H1 (cell line): ENCODE results near the gene ZBTB4. TPM values are rescaled to one million over a fixed set of nuclear protein-coding genes. Genes with fewer than 3 reads are reported as not detected.

ENCODE experiments used
- CTCF ChIA-PET: fragments of 300-600 bp; sonication (Branson Sonifier 250); formaldehyde crosslinking; loops from one replicate; lab custom pipeline; 2021; ENCODE audit not compliant: partially characterized antibody; lab: Charles Lee
- POLR2A ChIA-PET: fragments of 300-600 bp; sonication (Branson Sonifier 250); formaldehyde crosslinking; loops from one replicate; lab custom pipeline; 2021; ENCODE audit warnings: inconsistent platforms; ENCODE audit not compliant: partially characterized antibody; lab: Charles Lee
- DNase-seq, 2 experiments: peaks; one replicate each; pipeline versions ENCODE4 v3.0.0 to v3.0.0-alpha.2; 2010 to 2022; ENCODE audit warnings: low spot score in 2 of 2, low read depth in 1 of 2, mixed read lengths in 1 of 2
- FAIRE-seq: peaks from 2 replicates; lab custom pipeline; 2011; peaks lifted over from hg19 to GRCh38; lab: Jason Lieb, UNC
- H2AFZ ChIP-seq: 2 replicates; pipeline ENCODE4 v1.8.1; 2012; ENCODE audit warnings: low read length, inconsistent platforms
- H2AK5ac ChIP-seq: 2 replicates; pipeline ENCODE4 v1.6.1; 2013; ENCODE audit warnings: low read depth, low read length
- H2BK120ac ChIP-seq: replicated peaks from 2 replicates; pipeline ENCODE3; 2013; ENCODE audit warnings: low read depth, low read length, inconsistent platforms
- H2BK12ac ChIP-seq: 2 replicates; pipeline ENCODE4 v1.6.1; 2013; ENCODE audit warnings: low read depth, low read length
- H2BK15ac ChIP-seq: 2 replicates; pipeline ENCODE4 v1.6.1; 2013; ENCODE audit warnings: low read length
- H2BK20ac ChIP-seq: 2 replicates; pipeline ENCODE4 v1.6.1; 2013; ENCODE audit warnings: low read length
- H2BK5ac ChIP-seq: 2 replicates; pipeline ENCODE4 v1.6.1; 2013; ENCODE audit warnings: low read depth, low read length
- H3K14ac ChIP-seq: 2 replicates; pipeline ENCODE4 v1.6.1; 2013; ENCODE audit warnings: inconsistent platforms; ENCODE audit not compliant: insufficient read length
- H3K18ac ChIP-seq: 2 replicates; pipeline ENCODE4 v1.6.1; 2013; ENCODE audit warnings: low read length; ENCODE audit errors: extremely low read depth
- H3K23ac ChIP-seq: 2 replicates; pipeline ENCODE4 v1.6.1; 2013; ENCODE audit warnings: inconsistent platforms; ENCODE audit not compliant: insufficient read length
- H3K23me2 ChIP-seq: 2 replicates; pipeline ENCODE4 v1.6.1; 2013; ENCODE audit warnings: low read depth, low read length
- H3K27ac ChIP-seq: 2 replicates; pipeline ENCODE4 v1.6.1; 2011; ENCODE audit warnings: low read depth, low read length, inconsistent platforms
- H3K27me3 ChIP-seq, 4 experiments: replicated peaks in 1 of 4; 1 replicate in 1 of 4; 2 replicates in 3 of 4; pipeline versions ENCODE4 v1.6.1 to v1.8.1; 2011 to 2013; ENCODE audit warnings: low read length in 3 of 4, mild to moderate bottlenecking in 3 of 4, inconsistent platforms in 2 of 4, mixed read lengths in 2 of 4, moderate library complexity in 1 of 4; ENCODE audit not compliant: control insufficient read depth in 3 of 4, insufficient read depth in 3 of 4; ENCODE audit errors: extremely low read depth in 1 of 4
- H3K36me3 ChIP-seq, 4 experiments: 2 replicates each; pipeline versions ENCODE4 v1.6.1 to v1.8.1; 2011 to 2013; ENCODE audit warnings: mild to moderate bottlenecking in 4 of 4, low read length in 3 of 4, moderate library complexity in 2 of 4, control low read depth in 1 of 4, inconsistent platforms in 1 of 4; ENCODE audit not compliant: insufficient read depth in 4 of 4, control insufficient read depth in 2 of 4
- H3K4ac ChIP-seq: replicated peaks from 2 replicates; pipeline ENCODE3; 2013; ENCODE audit warnings: low read length, low read depth, mixed read lengths, inconsistent platforms; ENCODE audit not compliant: insufficient read length
- H3K4me1 ChIP-seq, 4 experiments: replicated peaks in 1 of 4; 1 replicate in 1 of 4; 2 replicates in 3 of 4; pipeline versions ENCODE4 v1.6.1 to v1.8.1; 2011 to 2013; ENCODE audit warnings: low read length in 3 of 4, inconsistent platforms in 2 of 4, mixed read lengths in 1 of 4; ENCODE audit not compliant: insufficient read depth in 4 of 4, control insufficient read depth in 3 of 4
- H3K4me2 ChIP-seq, 2 experiments: 2 replicates each; pipeline versions ENCODE4 v1.6.1 to v1.8.1; 2011 to 2013; ENCODE audit warnings: low read depth in 2 of 2, low read length in 2 of 2, control low read depth in 1 of 2, inconsistent platforms in 1 of 2, mild to moderate bottlenecking in 1 of 2; ENCODE audit not compliant: insufficient read depth in 1 of 2
- H3K4me3 ChIP-seq, 4 experiments: fragments of 200-600, 300-600 bp in 1 of 4; sonication (generic), shearing (Covaris generic), sonication (Bioruptor Twin) in 1 of 4; 2 replicates each; pipeline versions ENCODE4 v1.5.1 to v1.8.1; 2011 to 2016; ENCODE audit warnings: low read length in 4 of 4, low read depth in 3 of 4, control low read depth in 2 of 4, inconsistent platforms in 2 of 4, mild to moderate bottlenecking in 2 of 4, mixed read lengths in 1 of 4, moderate library complexity in 1 of 4; ENCODE audit not compliant: insufficient read depth in 2 of 4; ENCODE audit errors: extremely low read depth in 1 of 4
- H3K56ac ChIP-seq: replicated peaks from 2 replicates; pipeline ENCODE3; 2013; ENCODE audit warnings: low read depth, mild to moderate bottlenecking, mixed read lengths, low read length, inconsistent platforms; ENCODE audit not compliant: insufficient read length
- H3K79me1 ChIP-seq: 2 replicates; pipeline ENCODE4 v1.6.1; 2013; ENCODE audit warnings: low read depth, low read length, control low read depth
- H3K79me2 ChIP-seq, 2 experiments: 2 replicates each; pipeline versions ENCODE4 v1.6.1 to v1.8.1; 2012 to 2013; ENCODE audit warnings: low read length in 2 of 2, mild to moderate bottlenecking in 2 of 2, inconsistent platforms in 1 of 2; ENCODE audit not compliant: insufficient read depth in 2 of 2, control insufficient read depth in 1 of 2
- H3K9ac ChIP-seq, 4 experiments: replicated peaks in 1 of 4; 1 replicate in 1 of 4; 2 replicates in 3 of 4; pipeline versions ENCODE4 v1.6.1 to v1.8.1; 2011 to 2013; ENCODE audit warnings: low read depth in 3 of 4, low read length in 3 of 4, control low read depth in 2 of 4, mild to moderate bottlenecking in 2 of 4, moderate library complexity in 2 of 4, inconsistent platforms in 1 of 4; ENCODE audit errors: extremely low read depth in 1 of 4
- H3K9me3 ChIP-seq, 2 experiments: 2 replicates each; pipeline versions ENCODE4 v1.6.1 to v1.8.1; 2012 to 2013; ENCODE audit warnings: mild to moderate bottlenecking in 2 of 2, moderate library complexity in 2 of 2, control low read depth in 1 of 2, inconsistent platforms in 1 of 2, low read depth in 1 of 2, low read length in 1 of 2, mixed read lengths in 1 of 2; ENCODE audit not compliant: insufficient read depth in 2 of 2
- H4K20me1 ChIP-seq, 2 experiments: replicated peaks in 1 of 2; 2 replicates each; pipeline versions ENCODE3 to v1.8.1; 2011 to 2013; ENCODE audit warnings: inconsistent platforms in 2 of 2, low read length in 2 of 2, mild to moderate bottlenecking in 1 of 2; ENCODE audit not compliant: insufficient read depth in 2 of 2, control insufficient read depth in 1 of 2
- H4K5ac ChIP-seq: 2 replicates; pipeline ENCODE4 v1.6.1; 2013; ENCODE audit warnings: low read length, low read depth, mixed read lengths, inconsistent platforms; ENCODE audit not compliant: insufficient read length
- H4K8ac ChIP-seq: 2 replicates; pipeline ENCODE4 v1.8.0; 2013; ENCODE audit warnings: mild to moderate bottlenecking, moderate library complexity, low read length, inconsistent platforms; ENCODE audit not compliant: insufficient read depth; ENCODE audit errors: extremely low read depth
- H4K91ac ChIP-seq: replicated peaks from 2 replicates; pipeline ENCODE3; 2013; ENCODE audit warnings: low read length, mixed read lengths, inconsistent platforms; ENCODE audit not compliant: insufficient read length
- ASH2L ChIP-seq: fragments of 200-600, 300-600 bp; sonication (generic); IDR thresholded peaks from one replicate; pipeline ENCODE4 v1.7.1; 2017; ENCODE audit warnings: low read length
- CTBP2 ChIP-seq: IDR thresholded peaks from 2 replicates; pipeline ENCODE4 v1.7.0; 2011; ENCODE audit warnings: borderline replicate concordance, mild to moderate bottlenecking, moderate library complexity, mixed read lengths, low read length; ENCODE audit not compliant: insufficient read depth, insufficient read length
- SIN3A ChIP-seq, 2 experiments: IDR thresholded peaks in 1 of 2; conservative IDR thresholded peaks in 1 of 2; 2 replicates each; pipeline ENCODE4 v1.6.1; 2011 to 2012; ENCODE audit warnings: low read length in 2 of 2, improper control_type of control experiment in 1 of 2, low read depth in 1 of 2, mild to moderate bottlenecking in 1 of 2
- WGBS, 2 experiments: shearing (Covaris generic) in 1 of 2; methylation state at CpG; one replicate each; pipeline versions ENCODE4 v1.1.6 to v1.1.7; 2013 to 2015; ENCODE audit warnings: low lambda C conversion rate in 2 of 2, mixed read lengths in 2 of 2, inconsistent platforms in 1 of 2, low coverage in 1 of 2, missing lambda C conversion rate in 1 of 2; ENCODE audit not compliant: insufficient replicate concordance in 2 of 2, insufficient coverage in 1 of 2, insufficient read length in 1 of 2; ENCODE audit errors: extremely low coverage in 1 of 2, missing lambda C conversion rate in 1 of 2; 5-methylcytosine and 5-hydroxymethylcytosine counted together
- polyA plus RNA-seq, 7 experiments: library from polyadenylated mRNA; depleted of rRNA in 3 of 7; stranded (reverse) in 5 of 7; unstranded in 2 of 7; fragments of >200 nt in 5 of 7; fragments of 200-250 nt in 2 of 7; gene quantifications; 1 replicate in 5 of 7; 2 replicates in 1 of 7; 4 replicates in 1 of 7; pipeline versions ENCODE4 v1.2.1 to v1.2.3, GENCODE V29; 2011 to 2013; ENCODE audit warnings: missing spikeins in 2 of 7, mixed read lengths in 2 of 7
- total RNA-seq: library from RNA; stranded (reverse); fragmentation: NEBNext Ultra II Directional; extraction: Animal tissue kit (Norgen Biotek cat#: 25700); gene quantifications from 2 replicates; pipeline ENCODE4 v1.2.1, GENCODE V29; 2021
- TF ChIP-seq, protein P1 (sequence below): IDR thresholded peaks from 2 replicates; pipeline ENCODE4 v1.6.1; 2011; ENCODE audit warnings: low read depth, mild to moderate bottlenecking, low read length; ENCODE audit not compliant: insufficient read depth

Gene ZBTB4
- total and polyA plus RNA-seq, 2 of the 8 experiments (the other 6 are each of a cell fraction or from before 2014, with no cell fraction given), result 5.9 to 10.1 TPM

DNA sequence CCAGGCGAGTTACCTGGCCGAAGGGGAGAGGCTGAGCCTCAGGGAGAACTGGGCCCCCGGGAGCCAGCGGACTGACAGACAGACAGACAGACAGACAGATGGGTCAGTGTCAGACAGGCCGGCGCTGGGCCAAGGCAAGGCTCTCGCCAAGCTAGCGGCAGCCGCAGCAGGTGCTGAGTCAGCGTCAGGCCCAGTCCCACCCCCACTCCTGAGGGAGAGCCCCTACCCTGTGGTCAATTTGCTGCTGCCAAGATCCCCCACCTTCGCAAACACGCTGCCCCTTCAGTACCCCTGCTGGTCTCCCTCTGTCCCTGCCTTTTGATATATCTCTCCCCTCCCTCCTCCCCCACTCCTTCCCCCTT, 38.6 kb downstream of the ZBTB4 start:
- Histone ChIP-seq H2BK12ac (peak overlapping the region; percentile 62; the same call in 1 of the 2 replicates), H3K56ac (no peak overlapping the region), H4K91ac (peak overlapping the region; percentile 12), H2BK15ac (no peak overlapping the region; the same call in 1 of the 2 replicates), H3K4me3 (peak overlapping the region; percentile 50 to 83 (median 67)), H3K79me2 (no peaks in the 10 kb centered on the region), H2BK5ac (no peak overlapping the region; the same call in 1 of the 2 replicates), H3K4me2 (peak overlapping the region; percentile 91), H3K9ac (peak overlapping the region in 2 of 4 experiments; percentile 94 to 95; a peak in 4 of 7 replicates), H4K5ac (peak overlapping the region; percentile 71), H3K36me3 (no peaks in the 10 kb centered on the region), H4K8ac (no peak overlapping the region), H2AK5ac (no peak overlapping the region), H2BK20ac (no peak overlapping the region), H3K18ac (peak overlapping the region; percentile 76), H3K4me1 (peaks cover 3 to 35% (median 18%) of the 10 kb centered on the region in 4 experiments), H3K27me3 (peaks cover 2 to 19% (median 13%) of the 10 kb centered on the region in 4 experiments; a peak in 6 of 7 replicates), H4K20me1 (no peaks in the 10 kb centered on the region), H3K14ac (no peak overlapping the region), H3K79me1 (no peaks in the 10 kb centered on the region), H3K23me2 (peaks cover 34% of the 10 kb centered on the region; the same call in 1 of the 2 replicates), H2AFZ (no peak overlapping the region), H3K4ac (no peak overlapping the region), H3K27ac (peak overlapping the region; percentile 98; the same call in 1 of the 2 replicates), H2BK120ac (no peak overlapping the region), H3K23ac (no peak overlapping the region), H3K9me3 (no peaks in the 10 kb centered on the region)
- POLR2A ChIA-PET, result interaction anchor here (0.6 to 15.5 kb wide), 28 partner anchors 11 to 826 kb away, joined by 3 to 339 read pairs (median 4); partner anchors contain the start of genes ACAP1, NLGN2, POLR2A and SLC35G6
- CTCF ChIA-PET, result interaction anchor here (0.6 to 5.4 kb wide), 25 partner anchors 8 to 144 kb away, joined by 3 to 26 read pairs (median 3); partner anchors contain the start of genes NLGN2, SLC35G6, SPEM2 and TMEM256
- DNase-seq (no peak), FAIRE-seq (no peak)
- WGBS, 2 experiments, result 0% methylated on average over 10 of the region's 12 CpGs; no CpG with 5 or more reads in 1 of the 2 experiments
- TF ChIP-seq, protein P1, sequence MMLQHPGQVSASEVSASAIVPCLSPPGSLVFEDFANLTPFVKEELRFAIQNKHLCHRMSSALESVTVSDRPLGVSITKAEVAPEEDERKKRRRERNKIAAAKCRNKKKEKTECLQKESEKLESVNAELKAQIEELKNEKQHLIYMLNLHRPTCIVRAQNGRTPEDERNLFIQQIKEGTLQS, result no peak
- TF ChIP-seq CTBP2 (peak; percentile 53), SIN3A (conservative IDR thresholded peaks at IDR 0.05 in 1 of 2, IDR thresholded peaks at IDR 0.05 in 1 of 2; ENCODE audit: low read depth in 1 of 2, low read length in 2 of 2) (peak in 1 of 2 experiments; percentile 83; a peak in 3 of 4 replicates), ASH2L (peak; percentile 67)
